ENCODE results near the gene MAD1L1. TPM values are rescaled to one million over a fixed set of nuclear protein-coding genes. Genes with fewer than 3 reads are reported as not detected.

MAD1L1 gene
- total and polyA plus RNA-seq, 3 donors from 2014 or later = 63.1 to 149 (median 94.6) TPM

- WGBS, 2 donors = 94 to 96% methylated on average over 9 to 13 of the region's 13 CpGs
Observed at GRCh38 chr7:2158331-2159175, 74.2 kb downstream of the MAD1L1 start.

GRCh38 chr7:2157473-2158279 is 75.1 kb downstream of the MAD1L1 start:
- no peaks in the 10 kb centered on the region for H3K9me3 ChIP-seq
- no peaks in the 10 kb centered on the region for H3K36me3 ChIP-seq (ENCODE audit: low read depth, missing control alignments)
- WGBS, 2 donors = 58 to 65% methylated on average over 14 to 19 of the region's 19 CpGs
- no peak overlapping the region for H3K4me3 ChIP-seq
- DNase-seq = peak; percentile 69
- H3K27me3 ChIP-seq = no peaks in the 10 kb centered on the region
- H3K27ac ChIP-seq = peak overlapping the region; percentile 21 to 45
- intact Hi-C loops (cut with DNase I; ENCODE audit: low total_unique reads) = no loop called here
- no peak for TF ChIP-seq CTCF (IDR thresholded peaks at IDR 0.05)
- TF ChIP-seq POLR2A (IDR thresholded peaks at IDR 0.05) = no peak
- H3K4me1 ChIP-seq = no peaks in the 10 kb centered on the region

More at GRCh38 chr7:2158331-2159175, 74.2 kb downstream of the MAD1L1 start:
- TF ChIP-seq POLR2A (IDR thresholded peaks at IDR 0.05) (no peak), CTCF (IDR thresholded peaks at IDR 0.05) (no peak)
- no peaks in the 10 kb centered on the region for H3K27me3 ChIP-seq
- no peaks in the 10 kb centered on the region for H3K4me1 ChIP-seq
- intact Hi-C loops (cut with DNase I; ENCODE audit: low total_unique reads) = no loop called here
- no peaks in the 10 kb centered on the region for H3K36me3 ChIP-seq (ENCODE audit: low read depth, missing control alignments)
- no peak overlapping the region for H3K27ac ChIP-seq
- H3K9me3 ChIP-seq = no peaks in the 10 kb centered on the region
- DNase-seq = no peak
- no peak overlapping the region for H3K4me3 ChIP-seq

- intact Hi-C loops (cut with DNase I; ENCODE audit: low total_unique reads) = no loop called here
- TF ChIP-seq CTCF (IDR thresholded peaks at IDR 0.05) = no peak
- no peak for TF ChIP-seq POLR2A (IDR thresholded peaks at IDR 0.05)
- H3K4me3 ChIP-seq = no peak overlapping the region
Observed at GRCh38 chr7:2156756-2157472, 75.8 kb downstream of the MAD1L1 start.

GRCh38 chr7:2154831-2155230 is 77.9 kb downstream of the MAD1L1 start:
- Histone ChIP-seq H3K4me3 (no peak overlapping the region), H3K9me3 (no peaks in the 10 kb centered on the region), H3K36me3 (ENCODE audit: low read depth, missing control alignments) (no peaks in the 10 kb centered on the region), H3K27me3 (no peaks in the 10 kb centered on the region), H3K27ac (no peak overlapping the region), H3K4me1 (peaks cover 3% of the 10 kb centered on the region)
- no peak for DNase-seq
- TF ChIP-seq CTCF (IDR thresholded peaks at IDR 0.05) = no peak
- no peak for TF ChIP-seq POLR2A (IDR thresholded peaks at IDR 0.05)
- intact Hi-C loops (cut with DNase I; ENCODE audit: low total_unique reads) = no loop called here
- 88 to 96% methylated on average over 12 to 17 of the region's 17 CpGs for WGBS, 2 donors

More at GRCh38 chr7:2156756-2157472, 75.8 kb downstream of the MAD1L1 start:
- Histone ChIP-seq H3K4me1 (no peaks in the 10 kb centered on the region), H3K36me3 (ENCODE audit: low read depth, missing control alignments) (no peaks in the 10 kb centered on the region), H3K9me3 (no peaks in the 10 kb centered on the region), H3K27ac (peak overlapping the region; percentile 21 to 45), H3K27me3 (no peaks in the 10 kb centered on the region)
- WGBS, 2 donors = 92 to 93% methylated on average over 15 of the region's 15 CpGs
- no peak for DNase-seq
